SK-N-SH (cell line): ENCODE measurements around the gene NDUFS7.

ENCODE experiments used
- CTCF ChIP-seq: fragments of 200-600 bp; sonication (generic); IDR thresholded peaks from 2 replicates; pipeline ENCODE4 v1.6.1; 2017; ENCODE audit warnings: antibody characterized with exemption, mild to moderate bottlenecking, moderate library complexity
- FOXJ3 ChIP-seq: sonication (generic); formaldehyde crosslinking; IDR thresholded peaks from 2 replicates; pipeline ENCODE4 v1.5.1; 2020; ENCODE audit warnings: mild to moderate bottlenecking, missing genetic modification reagents
- POLR2AphosphoS5 ChIP-seq: IDR thresholded peaks from 2 replicates; pipeline ENCODE4 v1.6.1; 2012; ENCODE audit warnings: low read depth, low read length

DNA sequence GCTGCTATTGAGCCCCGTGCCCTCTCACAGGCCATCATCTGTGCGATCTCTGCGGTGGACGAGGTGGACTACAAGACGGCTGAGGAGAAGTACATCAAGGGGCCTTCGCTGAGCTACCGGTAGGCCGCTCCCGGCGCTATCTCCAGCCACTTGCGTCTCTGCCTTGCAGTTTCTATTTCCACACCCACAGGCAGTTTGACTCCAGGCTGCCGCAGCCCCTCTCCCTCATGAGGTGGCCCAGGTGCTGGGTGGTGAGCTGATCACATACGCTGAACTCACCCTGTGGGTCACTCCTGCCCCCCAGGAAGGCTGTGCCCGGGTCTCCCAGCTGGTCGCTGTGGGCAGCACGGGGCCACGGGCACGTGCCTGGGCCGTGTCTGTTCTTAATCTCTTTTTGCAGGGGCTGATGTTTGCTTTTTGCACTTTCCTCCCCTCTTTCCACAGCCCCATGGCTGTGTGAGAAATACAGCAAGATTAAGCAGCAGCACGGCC, 10.6 kb upstream of the NDUFS7 start:
- no peak for TF ChIP-seq CTCF
- TF ChIP-seq FOXJ3 (CRISPR knock-in tag) = no peak
- TF ChIP-seq POLR2AphosphoS5 = no peak
